Measurements from ENCODE around the gene PPT2. TPM values are rescaled to one million over a fixed set of nuclear protein-coding genes. Genes with fewer than 3 reads are reported as not detected.
A peak's percentile ranks its signal among the peaks of the same experiment; 100 is the strongest.

Gene PPT2
- total RNA-seq = 10 to 100 TPM; 18.8 to 19.9 TPM
- long read RNA-seq, partial matches to known transcripts = 5 of 9 reads
- long read RNA-seq, other reads (novel, unspliced or antisense) = 1 of 9 reads

- intact Hi-C loops (cut with DNase I, micrococcal nuclease) = no loop called here
- DNase-seq = peak; percentile 88 to 90
Measured at GRCh38 chr6:32153564-32154513, at the start of gene PPT2. PPT2 (plus strand) TSS chr6:32154141; CDS start chr6:32154595, 454 bp downstream.

GRCh38 chr6:32105433-32105832, 48.5 kb upstream of the PPT2 start:
- DNase-seq = no peak
- intact Hi-C loops (cut with DNase I, micrococcal nuclease) = no loop called here
- ATAC-seq = no peak

More at GRCh38 chr6:32153564-32154513, at the start of gene PPT2:
- peak; percentile 74 for ATAC-seq

GRCh38 chr6:32107406-32107805, 46.5 kb upstream of the PPT2 start:
- intact Hi-C loops (cut with DNase I, micrococcal nuclease) = no loop called here
- DNase-seq (no peak), ATAC-seq (no peak)

- intact Hi-C loops (cut with DNase I, micrococcal nuclease) = no loop called here
- DNase-seq (peak; percentile 40 to 49), ATAC-seq (peak; percentile 47)
Measured at GRCh38 chr6:32108094-32108627, 45.8 kb upstream of the PPT2 start.

- intact Hi-C loops (cut with DNase I, micrococcal nuclease) = no loop called here
- DNase-seq (no peak), ATAC-seq (peak; percentile 10)
Measured at GRCh38 chr6:32108727-32109113, 45.2 kb upstream of the PPT2 start.

GRCh38 chr6:32109114-32109764, 44.7 kb upstream of the PPT2 start, which contains the start of gene TNXB:
TNXB (minus strand) TSS chr6:32109338; CDS start chr6:32098198, 11,140 bp downstream.
- no peak for DNase-seq
- intact Hi-C loops (cut with DNase I, micrococcal nuclease) = no loop called here
- ATAC-seq = peak; percentile 33

- no peak for DNase-seq
- ATAC-seq = no peak
- intact Hi-C loops (cut with DNase I, micrococcal nuclease) = loop anchor here in 1 of 2 donors (10.0 kb wide), 1 partner anchor 85 kb away; the partner anchor contains the start of genes GPSM3 and PBX2
Measured at GRCh38 chr6:32109765-32110160, 44.2 kb upstream of the PPT2 start.

GRCh38 chr6:32110632-32111031, 43.3 kb upstream of the PPT2 start:
- DNase-seq = no peak
- ATAC-seq = peak; percentile 42
- intact Hi-C loops (cut with DNase I, micrococcal nuclease) = loop anchor here in 1 of 2 donors (10.0 kb wide), 1 partner anchor 84 kb away; the partner anchor contains the start of genes GPSM3 and PBX2

GRCh38 chr6:32111424-32112066, 42.4 kb upstream of the PPT2 start:
- DNase-seq (no peak), ATAC-seq (no peak)
- intact Hi-C loops (cut with DNase I, micrococcal nuclease) = loop anchor here in 1 of 2 donors (10.0 kb wide), 1 partner anchor 83 kb away; the partner anchor contains the start of genes GPSM3 and PBX2

GRCh38 chr6:32112431-32112980, 41.4 kb upstream of the PPT2 start:
- ATAC-seq (no peak), DNase-seq (no peak)
- intact Hi-C loops (cut with DNase I, micrococcal nuclease) = loop anchor here in 1 of 2 donors (10.0 kb wide), 1 partner anchor 82 kb away; the partner anchor contains the start of genes GPSM3 and PBX2

GRCh38 chr6:32113386-32114352, 40.3 kb upstream of the PPT2 start:
- DNase-seq = peak; percentile 52 to 69
- ATAC-seq = no peak
- intact Hi-C loops (cut with DNase I, micrococcal nuclease) = loop anchor here in 1 of 2 donors (10.0 kb wide), 1 partner anchor 81 kb away; the partner anchor contains the start of genes GPSM3 and PBX2

GRCh38 chr6:32114796-32115195, 39.1 kb upstream of the PPT2 start:
- intact Hi-C loops (cut with DNase I, micrococcal nuclease) = loop anchor here in 1 of 2 donors (5.0 to 10.0 kb wide), 2 partner anchors 80 to 128 kb away; partner anchors contain the start of genes GPSM3 and PBX2
- ATAC-seq (no peak), DNase-seq (no peak)

- intact Hi-C loops (cut with DNase I, micrococcal nuclease) = loop anchor here in 1 of 2 donors (5.0 to 10.0 kb wide), 2 partner anchors 79 to 127 kb away; partner anchors contain the start of genes GPSM3 and PBX2
- no peak for DNase-seq
Measured at GRCh38 chr6:32115623-32116022, 38.3 kb upstream of the PPT2 start.

GRCh38 chr6:32116674-32117073, 37.3 kb upstream of the PPT2 start:
- ATAC-seq (no peak), DNase-seq (no peak)
- intact Hi-C loops (cut with DNase I, micrococcal nuclease) = loop anchor here in 1 of 2 donors (5.0 to 10.0 kb wide), 2 partner anchors 78 to 126 kb away; partner anchors contain the start of genes GPSM3 and PBX2

More at GRCh38 chr6:32115623-32116022, 38.3 kb upstream of the PPT2 start:
- ATAC-seq = no peak

GRCh38 chr6:32117461-32117860, 36.5 kb upstream of the PPT2 start:
- intact Hi-C loops (cut with DNase I, micrococcal nuclease) = loop anchor here in 1 of 2 donors (5.0 to 10.0 kb wide), 2 partner anchors 77 to 125 kb away; partner anchors contain the start of genes GPSM3 and PBX2
- ATAC-seq (no peak), DNase-seq (no peak)

Measured in left colon (tissue), 2 donors.